ENCODE measurements around the gene VCL. TPM values are rescaled to one million over a fixed set of nuclear protein-coding genes. Genes with fewer than 3 reads are reported as not detected.

The VCL gene
- total and polyA plus RNA-seq, 7 donors: 6.2 to 451 (median 179) TPM

- Histone ChIP-seq H3K27ac (peak overlapping the region in 3 of 4 donors; percentile 16 to 58 (median 58)), H3K27me3 (no peaks in the 10 kb centered on the region), H3K36me3 (peaks cover 0 to 41% (median 9%) of the 10 kb centered on the region in 4 donors), H3K4me1 (peaks cover 0 to 54% (median 44%) of the 10 kb centered on the region in 4 donors), H3K4me3 (no peak overlapping the region), H3K9me3 (no peaks in the 10 kb centered on the region)
- 74 to 77% methylated on average over 5 of the region's 5 CpGs for WGBS, 2 donors
- intact Hi-C loops (cut with DNase I): loop anchor here (1.0 to 5.0 kb wide), 4 partner anchors 83 to 196 kb away; partner anchors contain the start of gene VCL
- no peak for TF ChIP-seq CTCF (IDR thresholded peaks at IDR 0.05)
- no peak for TF ChIP-seq POLR2AphosphoS5 (IDR thresholded peaks at IDR 0.05)
- no peak for TF ChIP-seq POLR2A (IDR thresholded peaks at IDR 0.05)
- no peak for TF ChIP-seq EP300 (IDR thresholded peaks at IDR 0.05)
- no peak for DNase-seq
Measured at GRCh38 chr10:74081941-74082718, 84.2 kb downstream of the VCL start.

GRCh38 chr10:74083304-74083703 is 85.4 kb downstream of the VCL start:
- H3K27ac ChIP-seq: peak overlapping the region in 1 of 4 donors; percentile 58
- TF ChIP-seq POLR2AphosphoS5 (IDR thresholded peaks at IDR 0.05) (no peak), CTCF (IDR thresholded peaks at IDR 0.05) (no peak), POLR2A (IDR thresholded peaks at IDR 0.05) (no peak), EP300 (IDR thresholded peaks at IDR 0.05) (no peak)

GRCh38 chr10:74084955-74085354 is 87.0 kb downstream of the VCL start:
- H3K4me1 ChIP-seq: peaks cover 0 to 37% (median 20%) of the 10 kb centered on the region in 4 donors
- H3K27ac ChIP-seq: peak overlapping the region in 3 of 4 donors; percentile 9 to 26 (median 19)
- H3K9me3 ChIP-seq: no peaks in the 10 kb centered on the region
- peaks cover 3 to 62% (median 17%) of the 10 kb centered on the region in 4 donors for H3K36me3 ChIP-seq
- no peak for TF ChIP-seq EP300 (IDR thresholded peaks at IDR 0.05)
- TF ChIP-seq POLR2AphosphoS5 (IDR thresholded peaks at IDR 0.05): no peak
- no peak for TF ChIP-seq POLR2A (IDR thresholded peaks at IDR 0.05)
- no peak for TF ChIP-seq CTCF (IDR thresholded peaks at IDR 0.05)
- intact Hi-C loops (cut with DNase I): loop anchor here (5.0 kb wide), 2 partner anchors 128 to 143 kb away; no protein-coding TSS in a partner anchor
- no peaks in the 10 kb centered on the region for H3K27me3 ChIP-seq
- no peak overlapping the region for H3K4me3 ChIP-seq
- DNase-seq: no peak
- 76 to 84% methylated on average over 3 of the region's 3 CpGs for WGBS, 2 donors

More at GRCh38 chr10:74083304-74083703, 85.4 kb downstream of the VCL start:
- Histone ChIP-seq H3K4me1 (peaks cover 0 to 50% (median 36%) of the 10 kb centered on the region in 4 donors), H3K9me3 (no peaks in the 10 kb centered on the region), H3K27me3 (no peaks in the 10 kb centered on the region), H3K4me3 (no peak overlapping the region), H3K36me3 (peaks cover 0 to 47% (median 9%) of the 10 kb centered on the region in 4 donors)
- intact Hi-C loops (cut with DNase I): loop anchor here (5.0 kb wide), 2 partner anchors 126 to 141 kb away; no protein-coding TSS in a partner anchor
- WGBS, 2 donors: 91 to 93% methylated on average over 2 of the region's 2 CpGs
- no peak for DNase-seq

GRCh38 chr10:74086317-74086716 is 88.4 kb downstream of the VCL start:
- intact Hi-C loops (cut with DNase I): no loop called here
- H3K27me3 ChIP-seq: no peaks in the 10 kb centered on the region
- no peaks in the 10 kb centered on the region for H3K9me3 ChIP-seq
- H3K27ac ChIP-seq: peak overlapping the region in 2 of 4 donors; percentile 19 to 26
- 96 to 97% methylated on average over 2 of the region's 2 CpGs for WGBS, 2 donors
- DNase-seq: no peak
- peaks cover 0 to 28% (median 8%) of the 10 kb centered on the region in 4 donors for H3K4me1 ChIP-seq
- H3K36me3 ChIP-seq: peaks cover 12 to 75% (median 29%) of the 10 kb centered on the region in 4 donors
- TF ChIP-seq POLR2AphosphoS5 (IDR thresholded peaks at IDR 0.05) (no peak), CTCF (IDR thresholded peaks at IDR 0.05) (no peak), POLR2A (IDR thresholded peaks at IDR 0.05) (no peak), EP300 (IDR thresholded peaks at IDR 0.05) (no peak)
- no peak overlapping the region for H3K4me3 ChIP-seq
